HG03575 (cell line): ENCODE data around the gene TRIM56.
"Not testable (repeated sequence)": the region's sequence is repeated elsewhere in the genome, so short reads cannot be mapped to it uniquely, and the experiment has no call there.

ENCODE experiments used
- ATAC-seq: cut with Tn5 transposase; IDR thresholded peaks from one replicate; pipeline ENCODE4 v1.9.1; 2021; ENCODE audit not compliant: unreplicated experiment, insufficient number of reproducible peaks, low FRiP score; ENCODE audit errors: extremely low read depth

Gene TRIM56

GRCh38 chr7:101085162-101085964 lies at the start of gene TRIM56:
TRIM56 (plus strand) TSS chr7:101085481; CDS start chr7:101087313, 1,832 bp downstream.
- ATAC-seq: no peak

- no peak for ATAC-seq
Measured at GRCh38 chr7:101035941-101036340, 49.3 kb upstream of the TRIM56 start.

GRCh38 chr7:101041283-101041682 lies 44.0 kb upstream of the TRIM56 start:
- ATAC-seq: not testable (repeated sequence)

GRCh38 chr7:101058355-101058754 lies 26.9 kb upstream of the TRIM56 start:
- ATAC-seq: no peak

- no peak for ATAC-seq
Measured at GRCh38 chr7:101059620-101059942, 25.7 kb upstream of the TRIM56 start.

- no peak for ATAC-seq
Measured at GRCh38 chr7:101060992-101061391, 24.3 kb upstream of the TRIM56 start.

- ATAC-seq: not testable (repeated sequence)
Measured at GRCh38 chr7:101064176-101064550, 21.1 kb upstream of the TRIM56 start.

- not testable (repeated sequence) for ATAC-seq
Measured at GRCh38 chr7:101065162-101065561, 20.1 kb upstream of the TRIM56 start.

- no peak for ATAC-seq
Measured at GRCh38 chr7:101066141-101066832, 19.0 kb upstream of the TRIM56 start.

GRCh38 chr7:101066833-101067177 lies 18.5 kb upstream of the TRIM56 start:
- ATAC-seq: no peak

GRCh38 chr7:101068401-101068800 lies 16.9 kb upstream of the TRIM56 start:
- no peak for ATAC-seq

- ATAC-seq: not testable (repeated sequence)
Measured at GRCh38 chr7:101071362-101072104, 13.7 kb upstream of the TRIM56 start.

GRCh38 chr7:101075646-101076045 lies 9.6 kb upstream of the TRIM56 start:
- ATAC-seq: no peak

GRCh38 chr7:101076183-101076582 lies 9.1 kb upstream of the TRIM56 start:
- not testable (repeated sequence) for ATAC-seq

GRCh38 chr7:101077303-101078086 lies 7.8 kb upstream of the TRIM56 start:
- ATAC-seq: no peak

- ATAC-seq: no peak
Measured at GRCh38 chr7:101081432-101081831, 3.8 kb upstream of the TRIM56 start.

- ATAC-seq: no peak
Measured at GRCh38 chr7:101084865-101085161, 468 bp upstream of the TRIM56 start.

GRCh38 chr7:101087334-101088068 lies 2.2 kb downstream of the TRIM56 start:
- ATAC-seq: no peak

GRCh38 chr7:101088069-101088425 lies 2.8 kb downstream of the TRIM56 start:
- no peak for ATAC-seq
